LHCN-M2 (cell line): ENCODE measurements around the gene KCTD13. TPM values are rescaled to one million over a fixed set of nuclear protein-coding genes. Genes with fewer than 3 reads are reported as not detected.
A peak's percentile ranks its signal among the peaks of the same experiment; 100 is the strongest.
"Not testable (repeated sequence)": the region's sequence is repeated elsewhere in the genome, so short reads cannot be mapped to it uniquely, and the experiment has no call there.

ENCODE experiments used
- DNase-seq: peaks from one replicate; pipeline ENCODE4 v3.0.0-alpha.2; 2012; ENCODE audit warnings: low read depth
- total RNA-seq: library from RNA; depleted of rRNA; stranded (reverse); fragments of >200 nt; gene quantifications from 2 replicates; pipeline ENCODE4 v1.2.3, GENCODE V29; 2014

The KCTD13 gene
- total RNA-seq, 1 experiment from 2014 or later = 12.2 TPM

GRCh38 chr16:29907973-29908372, 18.1 kb downstream of the KCTD13 start:
- DNase-seq = no peak

GRCh38 chr16:29906520-29907244, 19.3 kb downstream of the KCTD13 start:
- no peak for DNase-seq

- no peak for DNase-seq
Observed at GRCh38 chr16:29905668-29906067, 20.4 kb downstream of the KCTD13 start.

- no peak for DNase-seq
Observed at GRCh38 chr16:29904947-29905346, 21.1 kb downstream of the KCTD13 start.

GRCh38 chr16:29903590-29903989, 22.4 kb downstream of the KCTD13 start:
- DNase-seq = no peak

GRCh38 chr16:29901607-29901945, 24.4 kb downstream of the KCTD13 start:
- no peak for DNase-seq

- no peak for DNase-seq
Observed at GRCh38 chr16:29900888-29901606, 25.0 kb downstream of the KCTD13 start.

GRCh38 chr16:29900102-29900887, 25.7 kb downstream of the KCTD13 start, which contains the start of gene ASPHD1:
Gene ASPHD1, plus strand, starts transcription at chr16:29900488. Its CDS starts 484 bp downstream, at chr16:29900972.
- peak; percentile 81 for DNase-seq

- DNase-seq = peak; percentile 79
Observed at GRCh38 chr16:29899516-29900101, 26.4 kb downstream of the KCTD13 start, which contains the start of gene SEZ6L2. Gene SEZ6L2, minus strand, starts transcription at chr16:29899550. Its CDS starts 531 bp downstream, at chr16:29899019.

GRCh38 chr16:29898804-29899515, 27.1 kb downstream of the KCTD13 start:
- DNase-seq = no peak

GRCh38 chr16:29898135-29898803, 27.8 kb downstream of the KCTD13 start:
- DNase-seq = no peak

- no peak for DNase-seq
Observed at GRCh38 chr16:29897333-29897732, 28.7 kb downstream of the KCTD13 start.

GRCh38 chr16:29896841-29897240, 29.2 kb downstream of the KCTD13 start:
- DNase-seq = no peak

- DNase-seq = no peak
Observed at GRCh38 chr16:29894352-29894751, 31.7 kb downstream of the KCTD13 start.

- DNase-seq = no peak
Observed at GRCh38 chr16:29893553-29893952, 32.5 kb downstream of the KCTD13 start.

GRCh38 chr16:29892458-29892813, 33.6 kb downstream of the KCTD13 start:
- no peak for DNase-seq

GRCh38 chr16:29891525-29892457, 34.2 kb downstream of the KCTD13 start:
- no peak for DNase-seq

- DNase-seq = not testable (repeated sequence)
Observed at GRCh38 chr16:29889372-29889771, 36.7 kb downstream of the KCTD13 start.

GRCh38 chr16:29883987-29884386, 42.0 kb downstream of the KCTD13 start:
- DNase-seq = no peak
